HFF-Myc (cell line): ENCODE measurements around the gene ACTA1.

Experiments
- DNase-seq: peaks from one replicate; pipeline ENCODE4 v3.0.0-alpha.2; 2011; ENCODE audit warnings: low read depth; ENCODE audit errors: extremely low read depth
- H3K4me3 ChIP-seq: replicated peaks from 2 replicates; pipeline ENCODE4 v1.5.1; 2011; ENCODE audit warnings: low read depth, mild to moderate bottlenecking, control low read depth, low read length
- CTCF ChIP-seq: IDR thresholded peaks from 2 replicates; pipeline ENCODE4 v1.5.1; 2012; ENCODE audit warnings: mild to moderate bottlenecking, low read depth, low read length, control low read depth; ENCODE audit errors: missing control alignments

The ACTA1 gene

GRCh38 chr1:229471175-229471574 is 37.3 kb upstream of the ACTA1 start:
- H3K4me3 ChIP-seq = no peak overlapping the region
- no peak for DNase-seq
- no peak for TF ChIP-seq CTCF

- H3K4me3 ChIP-seq = no peak overlapping the region
- TF ChIP-seq CTCF = no peak
- DNase-seq = no peak
Measured at GRCh38 chr1:229470406-229471043, 36.6 kb upstream of the ACTA1 start.

- DNase-seq = no peak
- no peak for TF ChIP-seq CTCF
- H3K4me3 ChIP-seq = no peak overlapping the region
Measured at GRCh38 chr1:229466887-229467286, 33.0 kb upstream of the ACTA1 start.

GRCh38 chr1:229464672-229465071 is 30.8 kb upstream of the ACTA1 start:
- no peak overlapping the region for H3K4me3 ChIP-seq
- no peak for TF ChIP-seq CTCF
- no peak for DNase-seq

GRCh38 chr1:229461032-229461668 is 27.3 kb upstream of the ACTA1 start:
- DNase-seq = no peak
- H3K4me3 ChIP-seq = no peak overlapping the region
- no peak for TF ChIP-seq CTCF

- TF ChIP-seq CTCF = no peak
- no peak overlapping the region for H3K4me3 ChIP-seq
- DNase-seq = no peak
Measured at GRCh38 chr1:229459815-229460214, 25.9 kb upstream of the ACTA1 start.
